ENCODE results near the gene MNT.
A peak's percentile ranks its signal among the peaks of the same experiment; 100 is the strongest.
"Not testable (repeated sequence)": the region's sequence is repeated elsewhere in the genome, so short reads cannot be mapped to it uniquely, and the experiment has no call there.

MNT gene

GRCh38 chr17:2440930-2441329 lies 40.1 kb upstream of the MNT start:
- TF ChIP-seq CTCF (conservative IDR thresholded peaks at IDR 0.05; ENCODE audit: control insufficient read depth, insufficient read depth, low read depth, low read length): no peak
- no peak for DNase-seq (ENCODE audit: low read depth)
- no peak overlapping the region for H3K4me3 ChIP-seq (ENCODE audit: control insufficient read depth, low read depth, low read length)

- DNase-seq (ENCODE audit: low read depth): peak; percentile 91
- H3K4me3 ChIP-seq (ENCODE audit: control insufficient read depth, low read depth, low read length): not testable (repeated sequence)
These were observed 39.1 kb upstream of the MNT start for GRCh38 chr17:2439997-2440396.

GRCh38 chr17:2438823-2439222 lies 38.0 kb upstream of the MNT start:
- DNase-seq (ENCODE audit: low read depth): peak; percentile 81

DNA sequence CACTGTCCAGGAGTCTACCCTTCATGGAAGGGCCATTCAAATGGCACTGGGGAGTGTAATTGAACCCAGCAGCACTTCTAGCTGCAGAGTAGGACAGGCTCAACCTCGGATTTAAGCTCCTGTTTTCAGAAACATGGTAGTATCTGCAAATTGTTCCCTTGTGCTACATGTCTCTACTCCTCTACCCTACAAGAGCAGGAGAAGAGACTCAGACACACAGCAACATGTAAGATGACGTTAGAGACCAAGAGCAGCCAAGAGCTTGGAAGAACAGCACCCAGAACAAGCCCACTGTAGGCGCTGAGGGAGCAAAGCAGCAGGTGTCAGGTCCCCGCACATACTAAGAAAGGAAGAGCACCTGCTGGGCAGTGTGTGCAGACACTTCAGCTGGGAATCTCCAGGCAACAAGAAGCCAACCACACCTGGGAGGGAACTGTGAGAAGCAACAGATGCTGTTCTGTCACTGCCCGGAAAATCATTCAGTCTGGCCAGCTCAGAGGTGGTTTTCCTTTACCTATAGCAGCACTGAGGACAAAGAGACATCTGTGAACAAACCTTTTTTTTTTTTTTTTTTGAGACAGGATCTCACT lies 35.6 kb upstream of the MNT start:
- no peak overlapping the region for H3K4me3 ChIP-seq (ENCODE audit: control insufficient read depth, low read depth, low read length)
- TF ChIP-seq CTCF (conservative IDR thresholded peaks at IDR 0.05; ENCODE audit: control insufficient read depth, insufficient read depth, low read depth, low read length): no peak
- no peak for DNase-seq (ENCODE audit: low read depth)

More at GRCh38 chr17:2438823-2439222, 38.0 kb upstream of the MNT start:
- H3K4me3 ChIP-seq (ENCODE audit: control insufficient read depth, low read depth, low read length): no peak overlapping the region
- TF ChIP-seq CTCF (conservative IDR thresholded peaks at IDR 0.05; ENCODE audit: control insufficient read depth, insufficient read depth, low read depth, low read length): no peak

- H3K4me3 ChIP-seq (ENCODE audit: control insufficient read depth, low read depth, low read length): no peak overlapping the region
- no peak for TF ChIP-seq CTCF (conservative IDR thresholded peaks at IDR 0.05; ENCODE audit: control insufficient read depth, insufficient read depth, low read depth, low read length)
- DNase-seq (ENCODE audit: low read depth): no peak
These were observed 35.0 kb upstream of the MNT start for GRCh38 chr17:2435862-2436261.

DNA sequence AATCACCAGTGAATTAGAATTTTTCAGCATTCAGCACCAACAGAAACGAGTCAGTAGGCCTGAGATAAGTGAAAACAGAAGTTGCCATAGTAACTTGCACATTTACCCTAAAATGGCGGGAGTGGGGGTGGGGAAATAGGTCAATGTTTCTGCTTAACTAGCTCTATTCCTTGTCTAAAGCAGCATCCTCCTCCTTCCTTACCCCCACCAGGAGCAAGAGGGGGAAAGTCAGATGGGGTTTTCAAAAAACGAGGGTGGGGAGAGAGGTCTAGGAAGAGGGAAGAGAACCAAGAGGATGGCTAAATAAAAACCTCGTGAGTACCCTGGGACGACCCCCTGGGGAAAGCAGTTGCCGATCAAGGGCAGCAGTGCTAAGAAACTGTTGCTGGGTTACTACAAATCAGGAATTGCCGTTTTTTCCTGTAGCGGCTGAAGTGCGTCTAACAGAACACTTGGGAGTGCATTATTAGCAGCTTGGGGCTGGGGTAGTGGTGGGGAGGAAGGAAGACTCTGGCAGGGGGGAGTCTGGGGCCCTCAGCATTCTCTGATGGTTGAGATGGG lies 34.4 kb upstream of the MNT start:
- no peak for TF ChIP-seq CTCF (conservative IDR thresholded peaks at IDR 0.05; ENCODE audit: control insufficient read depth, insufficient read depth, low read depth, low read length)
- H3K4me3 ChIP-seq (ENCODE audit: control insufficient read depth, low read depth, low read length): no peak overlapping the region
- peak; percentile 48 for DNase-seq (ENCODE audit: low read depth)

GRCh38 chr17:2433696-2434095 lies 32.8 kb upstream of the MNT start:
- no peak overlapping the region for H3K4me3 ChIP-seq (ENCODE audit: control insufficient read depth, low read depth, low read length)
- DNase-seq (ENCODE audit: low read depth): peak; percentile 71
- TF ChIP-seq CTCF (conservative IDR thresholded peaks at IDR 0.05; ENCODE audit: control insufficient read depth, insufficient read depth, low read depth, low read length): no peak
